K562 (cell line): ENCODE data around the gene C22orf39. TPM values are rescaled to one million over a fixed set of nuclear protein-coding genes. Genes with fewer than 3 reads are reported as not detected.

Experiments
- BCL6 ChIP-seq: fragments of 250-450 bp; sonication (Bioruptor Pico); IDR thresholded peaks from 2 replicates; pipeline ENCODE4 v1.4.0; 2020
- BDP1 ChIP-seq: IDR thresholded peaks from 3 replicates; pipeline ENCODE4 v1.6.1; 2011; ENCODE audit not compliant: insufficient read length, insufficient read depth
- BRF1 ChIP-seq: IDR thresholded peaks from 3 replicates; pipeline ENCODE4 v1.6.1; 2011; ENCODE audit warnings: borderline replicate concordance, mild to moderate bottlenecking; ENCODE audit not compliant: insufficient read length; ENCODE audit errors: extremely low read depth
- EHMT2 ChIP-seq: fragments of 450-650 bp; IDR thresholded peaks from 2 replicates; pipeline ENCODE4 v1.6.1; 2018; ENCODE audit warnings: antibody characterized with exemption
- GTF2E2 ChIP-seq: fragments of 200-800 bp; sonication (Bioruptor generic); IDR thresholded peaks from 2 replicates; pipeline ENCODE4 v1.6.1; 2016; ENCODE audit warnings: missing genetic modification characterization, missing compliant biosample characterization
- KAT8 ChIP-seq: fragments of 450-650 bp; IDR thresholded peaks from 2 replicates; pipeline ENCODE4 v1.6.1; 2016; ENCODE audit warnings: low read depth, mild to moderate bottlenecking
- MYBL2 ChIP-seq, 2 experiments: fragments of 450-650 bp in 1 of 2; sonication (generic) in 1 of 2; formaldehyde crosslinking in 1 of 2; IDR thresholded peaks; 2 replicates each; pipeline versions ENCODE4 v1.6.1 to v1.8.1; 2017 to 2022; ENCODE audit warnings: borderline replicate concordance in 1 of 2, inconsistent platforms in 1 of 2, low read depth in 1 of 2, mild to moderate bottlenecking in 1 of 2, missing genetic modification reagents in 1 of 2, moderate library complexity in 1 of 2
- NBN ChIP-seq: fragments of 450-650 bp; IDR thresholded peaks from 2 replicates; pipeline ENCODE4 v1.6.1; 2016; ENCODE audit warnings: low read depth, mild to moderate bottlenecking
- NCOA4 ChIP-seq: fragments of 450-650 bp; IDR thresholded peaks from 2 replicates; pipeline ENCODE4 v1.6.1; 2018; ENCODE audit warnings: mild to moderate bottlenecking; ENCODE audit not compliant: partially characterized antibody
- RCOR1 ChIP-seq, 2 experiments: IDR thresholded peaks; 2 replicates each; pipeline ENCODE4 v1.6.1; 2012; ENCODE audit warnings: low read depth in 2 of 2, low read length in 2 of 2, borderline replicate concordance in 1 of 2, improper control_type of control experiment in 1 of 2
- RFX7 ChIP-seq: fragments of 250-450 bp; sonication (Bioruptor Pico); IDR thresholded peaks from 2 replicates; pipeline ENCODE4 v1.5.1; 2021; ENCODE audit warnings: mild to moderate bottlenecking
- TAF9B ChIP-seq: fragments of 450-650 bp; IDR thresholded peaks from 2 replicates; pipeline ENCODE4 v1.6.1; 2018; ENCODE audit warnings: mild to moderate bottlenecking; ENCODE audit not compliant: partially characterized antibody
- XRCC3 ChIP-seq: fragments of 450-650 bp; IDR thresholded peaks from 2 replicates; pipeline ENCODE4 v1.6.1; 2017; ENCODE audit warnings: mild to moderate bottlenecking, moderate library complexity
- ZC3H8 ChIP-seq: fragments of 450-650 bp; IDR thresholded peaks from 2 replicates; pipeline ENCODE4 v1.6.1; 2017
- ZNF277 ChIP-seq: fragments of 250-450 bp; sonication (Bioruptor Pico); IDR thresholded peaks from 2 replicates; pipeline ENCODE4 v1.8.0; 2022; ENCODE audit warnings: inconsistent platforms, mild to moderate bottlenecking, moderate library complexity, borderline replicate concordance
- ZNF740 ChIP-seq, 3 experiments: fragments of 200-800 bp in 1 of 3; sonication (Bioruptor generic) in 1 of 3; sonication (generic) in 1 of 3; formaldehyde crosslinking in 1 of 3; IDR thresholded peaks; 2 replicates each; pipeline versions ENCODE4 v1.6.1 to v1.8.0; 2016 to 2022; ENCODE audit warnings: mild to moderate bottlenecking in 2 of 3, missing compliant biosample characterization in 2 of 3, missing genetic modification characterization in 2 of 3, missing genetic modification reagents in 1 of 3
- polyA plus RNA-seq, 8 experiments: library from polyadenylated mRNA; depleted of rRNA in 4 of 8; stranded (reverse) in 5 of 8; unstranded in 3 of 8; fragments of >200 nt; fragmentation: Nextera tagmentation in 2 of 8; fragmentation: Illumina TruSeq in 1 of 8; extraction: Ambion mirVana in 2 of 8; extraction: Trizol in 1 of 8; gene quantifications; 2 replicates each; pipeline versions ENCODE4 v1.2.1 to v1.2.3, GENCODE V29; 2011 to 2014; ENCODE audit warnings: inconsistent platforms in 1 of 8, missing spikeins in 1 of 8
- total RNA-seq, 7 experiments: library from RNA; depleted of rRNA in 6 of 7; stranded (reverse); fragments of >200 nt in 6 of 7; fragmentation: Illumina TruSeq in 2 of 7; extraction: Trizol in 2 of 7; gene quantifications; 2 replicates each; pipeline versions ENCODE4 v1.2.1 to v1.2.3, GENCODE V29; 2011 to 2021; ENCODE audit warnings: low replicate concordance in 1 of 7
- TF ChIP-seq, protein P1 (sequence below), 2 experiments: fragments of 450-650 bp; conservative IDR thresholded peaks; 2 replicates each; pipeline ENCODE4 v1.6.1; 2017; ENCODE audit warnings: mild to moderate bottlenecking in 2 of 2, moderate library complexity in 2 of 2
- TF ChIP-seq, protein P2 (sequence below): IDR thresholded peaks from 2 replicates; pipeline ENCODE4 v1.6.1; 2012; ENCODE audit warnings: low read depth, low read length, improper control_type of control experiment, borderline replicate concordance
- TF ChIP-seq, protein P3 (sequence below): fragments of 450-650 bp; IDR thresholded peaks from 2 replicates; pipeline ENCODE4 v1.7.0; 2016; ENCODE audit warnings: borderline replicate concordance

The C22orf39 gene
- total and polyA plus RNA-seq, 9 of the 15 experiments (the other 6 are each of a cell fraction or from before 2014, with no cell fraction given): 20.4 to 139 (median 66.8) TPM

GRCh38 chr22:19448076-19448607 is 631 bp upstream of the C22orf39 start (continued):
- TF ChIP-seq RCOR1 (IDR thresholded peaks at IDR 0.05; ENCODE audit: borderline replicate concordance in 1 of 2, low read depth in 2 of 2, low read length in 2 of 2) (0 out of 4 replicates have a peak, but pooled peaks of 1 of the 2 experiments have one; percentile 3), NCOA4 (no peak), BRF1 (no peak), ZC3H8 (no peak), RFX7 (CRISPR knock-in tag) (no peak), ZNF740 (CRISPR knock-in tag; IDR thresholded peaks at IDR 0.05) (no peak), ZNF740 (tag; IDR thresholded peaks at IDR 0.05) (no peak), KAT8 (no peak), EHMT2 (peak; percentile 63; the same call in 1 of the 2 replicates), GTF2E2 (tag) (no peak), TAF9B (no peak), NBN (0 out of 2 replicates have a peak, but pooled peaks have one; percentile 13), MYBL2 (IDR thresholded peaks at IDR 0.05; ENCODE audit: low read depth) (no peak), MYBL2 (CRISPR knock-in tag; IDR thresholded peaks at IDR 0.05; ENCODE audit: borderline replicate concordance) (no peak), XRCC3 (no peak), BCL6 (peak; percentile 65; the same call in 1 of the 2 replicates), BDP1 (no peak), ZNF277 (CRISPR knock-in tag) (no peak)
- TF ChIP-seq, protein P1, sequence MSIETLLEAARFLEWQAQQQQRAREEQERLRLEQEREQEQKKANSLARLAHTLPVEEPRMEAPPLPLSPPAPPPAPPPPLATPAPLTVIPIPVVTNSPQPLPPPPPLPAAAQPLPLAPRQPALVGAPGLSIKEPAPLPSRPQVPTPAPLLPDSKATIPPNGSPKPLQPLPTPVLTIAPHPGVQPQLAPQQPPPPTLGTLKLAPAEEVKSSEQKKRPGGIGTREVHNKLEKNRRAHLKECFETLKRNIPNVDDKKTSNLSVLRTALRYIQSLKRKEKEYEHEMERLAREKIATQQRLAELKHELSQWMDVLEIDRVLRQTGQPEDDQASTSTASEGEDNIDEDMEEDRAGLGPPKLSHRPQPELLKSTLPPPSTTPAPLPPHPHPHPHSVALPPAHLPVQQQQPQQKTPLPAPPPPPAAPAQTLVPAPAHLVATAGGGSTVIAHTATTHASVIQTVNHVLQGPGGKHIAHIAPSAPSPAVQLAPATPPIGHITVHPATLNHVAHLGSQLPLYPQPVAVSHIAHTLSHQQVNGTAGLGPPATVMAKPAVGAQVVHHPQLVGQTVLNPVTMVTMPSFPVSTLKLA (conservative IDR thresholded peaks at IDR 0.05): no peak
- TF ChIP-seq, protein P2, sequence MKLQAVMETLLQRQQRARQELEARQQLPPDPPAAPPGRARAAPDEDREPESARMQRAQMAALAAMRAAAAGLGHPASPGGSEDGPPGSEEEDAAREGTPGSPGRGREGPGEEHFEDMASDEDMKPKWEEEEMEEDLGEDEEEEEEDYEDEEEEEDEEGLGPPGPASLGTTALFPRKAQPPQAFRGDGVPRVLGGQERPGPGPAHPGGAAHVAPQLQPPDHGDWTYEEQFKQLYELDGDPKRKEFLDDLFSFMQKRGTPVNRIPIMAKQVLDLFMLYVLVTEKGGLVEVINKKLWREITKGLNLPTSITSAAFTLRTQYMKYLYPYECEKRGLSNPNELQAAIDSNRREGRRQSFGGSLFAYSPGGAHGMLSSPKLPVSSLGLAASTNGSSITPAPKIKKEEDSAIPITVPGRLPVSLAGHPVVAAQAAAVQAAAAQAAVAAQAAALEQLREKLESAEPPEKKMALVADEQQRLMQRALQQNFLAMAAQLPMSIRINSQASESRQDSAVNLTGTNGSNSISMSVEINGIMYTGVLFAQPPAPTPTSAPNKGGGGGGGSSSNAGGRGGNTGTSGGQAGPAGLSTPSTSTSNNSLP: no peak
- TF ChIP-seq, protein P3, sequence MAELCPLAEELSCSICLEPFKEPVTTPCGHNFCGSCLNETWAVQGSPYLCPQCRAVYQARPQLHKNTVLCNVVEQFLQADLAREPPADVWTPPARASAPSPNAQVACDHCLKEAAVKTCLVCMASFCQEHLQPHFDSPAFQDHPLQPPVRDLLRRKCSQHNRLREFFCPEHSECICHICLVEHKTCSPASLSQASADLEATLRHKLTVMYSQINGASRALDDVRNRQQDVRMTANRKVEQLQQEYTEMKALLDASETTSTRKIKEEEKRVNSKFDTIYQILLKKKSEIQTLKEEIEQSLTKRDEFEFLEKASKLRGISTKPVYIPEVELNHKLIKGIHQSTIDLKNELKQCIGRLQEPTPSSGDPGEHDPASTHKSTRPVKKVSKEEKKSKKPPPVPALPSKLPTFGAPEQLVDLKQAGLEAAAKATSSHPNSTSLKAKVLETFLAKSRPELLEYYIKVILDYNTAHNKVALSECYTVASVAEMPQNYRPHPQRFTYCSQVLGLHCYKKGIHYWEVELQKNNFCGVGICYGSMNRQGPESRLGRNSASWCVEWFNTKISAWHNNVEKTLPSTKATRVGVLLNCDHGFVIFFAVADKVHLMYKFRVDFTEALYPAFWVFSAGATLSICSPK: no peak
